Activated CD4-positive, alpha-beta T cell treated with anti-CD3 and anti-CD28 coated beads for 36 hours (primary cell): ENCODE measurements around the gene SGCA. TPM values are rescaled to one million over a fixed set of nuclear protein-coding genes. Genes with fewer than 3 reads are reported as not detected.

ENCODE experiments used
- ATAC-seq: fragments of 200-7000 bp; cut with Tn5 transposase; one replicate; pipeline ENCODE4 v1.10.0; 2021; ENCODE audit warnings: mild to moderate bottlenecking, moderate library complexity
- CTCF ChIA-PET: fragments of 350-600 bp; sonication (Branson Sonifier 250); formaldehyde crosslinking; loops from one replicate; lab custom pipeline; 2021; ENCODE audit warnings: antibody characterized with exemption; lab: Charles Lee
- POLR2A ChIA-PET: fragments of 350-600 bp; sonication (Branson Sonifier 250); formaldehyde crosslinking; loops from one replicate; lab custom pipeline; 2021; ENCODE audit warnings: antibody characterized with exemption, inconsistent platforms; lab: Charles Lee
- DNase-seq: peaks from one replicate; pipeline ENCODE4 v3.0.0-alpha.2; 2020
- H3K27ac Mint-ChIP-seq: one replicate; pipeline ENCODE4 v1.8.0; 2021; ENCODE audit warnings: mixed read lengths
- H3K27me3 Mint-ChIP-seq: one replicate; pipeline ENCODE4 v1.8.0; 2021; ENCODE audit warnings: mixed read lengths
- H3K36me3 Mint-ChIP-seq: one replicate; pipeline ENCODE4 v1.8.0; 2021; ENCODE audit warnings: low read depth, mixed read lengths
- H3K4me1 Mint-ChIP-seq: one replicate; pipeline ENCODE4 v1.8.0; 2021; ENCODE audit warnings: mixed read lengths
- H3K4me3 Mint-ChIP-seq: one replicate; pipeline ENCODE4 v1.8.0; 2021; ENCODE audit warnings: mild to moderate bottlenecking, moderate library complexity, mixed read lengths
- H3K9me3 Mint-ChIP-seq: one replicate; pipeline ENCODE4 v1.8.0; 2021; ENCODE audit warnings: low read depth, mixed read lengths
- intact Hi-C, 2 experiments: fragments of 100-400 bp; cut with DNase I in 1 of 2; cut with micrococcal nuclease in 1 of 2; formaldehyde crosslinking; loops; one replicate each; pipeline versions ENCODE4 v1.14.2 to v1.15.1; 2022 to 2024; cut with DNase I, micrococcal nuclease
- total RNA-seq, 2 experiments: library from RNA; stranded (reverse); gene quantifications; one replicate each; pipeline ENCODE4 v1.2.3, GENCODE V29; 2021

Gene SGCA
- total RNA-seq, 2 experiments from 2014 or later: 0.26 TPM; not detected in 1

DNA sequence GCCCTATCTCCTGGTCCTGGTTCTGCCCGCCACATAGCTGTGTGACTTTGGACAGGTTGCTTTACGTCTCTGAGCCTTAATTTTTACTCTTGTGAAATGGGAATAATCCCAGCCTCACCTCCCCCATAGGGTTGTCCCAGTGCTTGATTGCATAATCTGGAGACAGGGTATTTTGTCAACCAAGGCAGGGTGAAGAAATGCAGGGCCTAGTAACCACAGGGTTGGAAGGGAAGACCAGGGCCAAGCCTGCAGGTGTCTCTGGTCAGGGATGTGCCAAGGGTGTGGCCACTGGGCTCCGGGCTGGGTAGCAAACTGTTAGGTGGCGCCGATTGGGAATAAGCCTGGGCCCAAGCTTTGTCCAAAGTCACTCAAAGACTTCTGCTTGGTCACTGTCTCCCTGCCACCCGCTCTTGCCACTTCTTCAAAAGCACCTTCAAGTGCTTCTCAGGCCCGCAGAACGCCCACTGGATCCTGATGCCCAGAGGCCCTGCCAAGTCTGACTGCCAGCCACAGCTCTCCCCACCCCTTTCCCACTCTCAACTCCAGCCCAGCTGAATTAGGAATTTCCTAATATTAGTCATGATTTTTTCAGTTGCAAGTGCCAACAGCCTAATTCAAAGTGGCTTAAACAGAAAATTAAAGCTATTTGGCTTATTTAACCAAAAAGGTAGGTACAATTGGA is 56.2 kb downstream of the SGCA start:
- Mint-ChIP-seq H3K4me1 (peaks cover 4% of the 10 kb centered on the region), H3K9me3 (peaks cover 8% of the 10 kb centered on the region), H3K4me3 (no peak overlapping the region), H3K36me3 (no peaks in the 10 kb centered on the region), H3K27ac (no peak overlapping the region), H3K27me3 (no peaks in the 10 kb centered on the region)
- DNase-seq (no peak), ATAC-seq (no peak)
- ChIA-PET POLR2A (no interaction called here), CTCF (interaction anchor here (0.6 to 1.3 kb wide), 5 partner anchors 21 to 166 kb away, joined by 3 read pairs; partner anchors contain the start of gene COL1A1)
- intact Hi-C loops: no loop called here

- no peak overlapping the region for H3K4me3 Mint-ChIP-seq
- DNase-seq (no peak), ATAC-seq (no peak)
- H3K4me1 Mint-ChIP-seq: peaks cover 4% of the 10 kb centered on the region
- intact Hi-C loops: no loop called here
- ChIA-PET CTCF (interaction anchor here (1.3 kb wide), 1 partner anchor 21 kb away, joined by 3 read pairs; the partner anchor contains the start of gene COL1A1), POLR2A (no interaction called here)
- H3K27me3 Mint-ChIP-seq: no peaks in the 10 kb centered on the region
- H3K27ac Mint-ChIP-seq: no peak overlapping the region
- peaks cover 9% of the 10 kb centered on the region for H3K9me3 Mint-ChIP-seq
- no peaks in the 10 kb centered on the region for H3K36me3 Mint-ChIP-seq
These were observed 57.1 kb downstream of the SGCA start for GRCh38 chr17:50222922-50223321.

Other genes with a start within 250 kb of the SGCA start
- under 1 TPM; 0.85 to 0.86 TPM for gene DLX4, start 196.8 kb upstream of the SGCA start, total RNA-seq
- gene DLX3, start 170.8 kb upstream of the SGCA start, total RNA-seq: under 1 TPM in 1 of 2 experiments, not detected in 1; 0.09 TPM
- gene ITGA3, start 109.9 kb upstream of the SGCA start, total RNA-seq: 1 to 10 TPM; 6.8 to 7.8 TPM
- gene PDK2, start 70.7 kb upstream of the SGCA start, total RNA-seq: 10 to 100 TPM in 1 of 2 experiments, 1 to 10 TPM in 1; 9.8 to 16.2 TPM
- 1 to 10 TPM in 1 of 2 experiments, under 1 TPM in 1; 0.77 to 1.1 TPM for gene SAMD14, start 35.8 kb upstream of the SGCA start, total RNA-seq
- gene PPP1R9B, start 15.3 kb upstream of the SGCA start, total RNA-seq: 10 to 100 TPM; 61.1 to 64.0 TPM
- gene COL1A1, start 35.6 kb downstream of the SGCA start, total RNA-seq: under 1 TPM; 0.55 to 0.70 TPM
- gene TMEM92, start 108.5 kb downstream of the SGCA start, total RNA-seq: under 1 TPM; 0.23 TPM
- gene XYLT2, start 180.1 kb downstream of the SGCA start, total RNA-seq: 10 to 100 TPM; 29.8 to 30.4 TPM
- gene MRPL27, start 207.2 kb downstream of the SGCA start, total RNA-seq: 10 to 100 TPM; 40.1 to 56.2 TPM
- 10 to 100 TPM; 38.3 to 40.8 TPM for gene EME1, start 207.2 kb downstream of the SGCA start, total RNA-seq
- gene LRRC59, start 231.5 kb downstream of the SGCA start, total RNA-seq: 10 to 100 TPM; 74.4 to 82.7 TPM